WTC11 (cell line): ENCODE data around the gene SNAP29. TPM values are rescaled to one million over a fixed set of nuclear protein-coding genes. Genes with fewer than 3 reads are reported as not detected.
A peak's percentile ranks its signal among the peaks of the same experiment; 100 is the strongest.
"Not testable (repeated sequence)": the region's sequence is repeated elsewhere in the genome, so short reads cannot be mapped to it uniquely, and the experiment has no call there.

ENCODE experiments used
- ATAC-seq: fragments of 200-7000 bp; cut with Tn5 transposase; 2 replicates; pipeline ENCODE4 v1.10.0; 2021; ENCODE audit warnings: mild to moderate bottlenecking, moderate library complexity
- CTCF ChIA-PET: fragments of 300-600 bp; sonication (Branson Sonifier 250); formaldehyde crosslinking; loops from one replicate; lab custom pipeline; 2021; ENCODE audit warnings: antibody characterized with exemption; lab: Charles Lee
- POLR2A ChIA-PET: fragments of 350-600 bp; sonication (Branson Sonifier 250); formaldehyde crosslinking; loops from one replicate; lab custom pipeline; 2021; ENCODE audit warnings: antibody characterized with exemption; lab: Charles Lee
- DNase-seq: peaks from one replicate; pipeline ENCODE4 v3.0.0; 2021; ENCODE audit warnings: low spot score
- H3K27ac Mint-ChIP-seq: 2 replicates; pipeline ENCODE4 v1.8.0; 2021; ENCODE audit warnings: mixed read lengths
- H3K27me3 Mint-ChIP-seq: 2 replicates; pipeline ENCODE4 v1.8.0; 2021; ENCODE audit warnings: low read depth, mild to moderate bottlenecking, moderate library complexity, mixed read lengths
- H3K36me3 Mint-ChIP-seq: 2 replicates; pipeline ENCODE4 v1.8.0; 2021; ENCODE audit warnings: mixed read lengths
- H3K4me1 Mint-ChIP-seq: 2 replicates; pipeline ENCODE4 v1.8.0; 2022; ENCODE audit warnings: mixed read lengths
- H3K4me3 Mint-ChIP-seq: 2 replicates; pipeline ENCODE4 v1.8.0; 2021; ENCODE audit warnings: mild to moderate bottlenecking, moderate library complexity, mixed read lengths
- H3K9me3 Mint-ChIP-seq: 2 replicates; pipeline ENCODE4 v1.8.0; 2021; ENCODE audit warnings: mixed read lengths
- ATF6 ChIP-seq: sonication (generic); formaldehyde crosslinking; IDR thresholded peaks from 2 replicates; pipeline ENCODE4 v1.8.1; 2023; ENCODE audit warnings: mild to moderate bottlenecking, missing genetic modification reagents
- EMX1 ChIP-seq: fragments of 250-450 bp; sonication (Bioruptor Pico); IDR thresholded peaks from 2 replicates; pipeline ENCODE4 v1.8.0; 2021; ENCODE audit warnings: mild to moderate bottlenecking
- ESRRA ChIP-seq: sonication (generic); formaldehyde crosslinking; IDR thresholded peaks from 2 replicates; pipeline ENCODE4 v1.8.1; 2022; ENCODE audit warnings: mild to moderate bottlenecking, missing genetic modification reagents, borderline replicate concordance
- ETV6 ChIP-seq: sonication (generic); formaldehyde crosslinking; IDR thresholded peaks from 2 replicates; pipeline ENCODE4 v1.8.1; 2022; ENCODE audit warnings: mild to moderate bottlenecking, missing genetic modification reagents
- GTF2I ChIP-seq: fragments of 250-450 bp; sonication (Bioruptor Pico); conservative IDR thresholded peaks from 2 replicates; pipeline ENCODE4 v1.4.0; 2021; ENCODE audit warnings: mild to moderate bottlenecking
- JAZF1 ChIP-seq: fragments of 250-450 bp; sonication (Bioruptor Pico); IDR thresholded peaks from 2 replicates; pipeline ENCODE4 v1.9.0; 2021; ENCODE audit warnings: moderate library complexity, mild to moderate bottlenecking, inconsistent platforms
- NFATC4 ChIP-seq: fragments of 250-450 bp; sonication (Bioruptor Pico); IDR thresholded peaks from 2 replicates; pipeline ENCODE4 v1.9.0; 2021; ENCODE audit warnings: mild to moderate bottlenecking
- NFE2L1 ChIP-seq: sonication (generic); formaldehyde crosslinking; IDR thresholded peaks from 2 replicates; pipeline ENCODE4 v1.8.1; 2023; ENCODE audit warnings: missing genetic modification reagents
- TEAD1 ChIP-seq: sonication (generic); formaldehyde crosslinking; IDR thresholded peaks from 2 replicates; pipeline ENCODE4 v1.8.0; 2022; ENCODE audit warnings: mild to moderate bottlenecking, missing genetic modification reagents
- ZBTB21 ChIP-seq: sonication (generic); formaldehyde crosslinking; IDR thresholded peaks from 2 replicates; pipeline ENCODE4 v1.8.1; 2023; ENCODE audit warnings: mild to moderate bottlenecking, missing genetic modification reagents, borderline replicate concordance
- ZNF121 ChIP-seq: sonication (generic); formaldehyde crosslinking; IDR thresholded peaks from 2 replicates; pipeline ENCODE4 v1.8.0; 2023; ENCODE audit warnings: missing genetic modification reagents
- ZNF317 ChIP-seq: sonication (generic); formaldehyde crosslinking; IDR thresholded peaks from 2 replicates; pipeline ENCODE4 v1.8.1; 2023; ENCODE audit warnings: low read depth, mild to moderate bottlenecking, moderate library complexity, missing genetic modification reagents, borderline replicate concordance
- ZNF671 ChIP-seq: fragments of 250-450 bp; sonication (Bioruptor Pico); IDR thresholded peaks from 2 replicates; pipeline ENCODE4 v1.8.0; 2021; ENCODE audit warnings: mild to moderate bottlenecking
- total RNA-seq: library from RNA; stranded (reverse); gene quantifications from 3 replicates; pipeline ENCODE4 v1.2.3, GENCODE V29; 2021
- TF ChIP-seq, protein P1 (sequence below): fragments of 250-450 bp; sonication (Bioruptor Pico); conservative IDR thresholded peaks from 2 replicates; pipeline ENCODE4 v1.9.0; 2021; ENCODE audit warnings: mild to moderate bottlenecking
- TF ChIP-seq, protein P2 (sequence below): sonication (generic); formaldehyde crosslinking; IDR thresholded peaks from 2 replicates; pipeline ENCODE4 v1.8.1; 2023; ENCODE audit warnings: mild to moderate bottlenecking, missing genetic modification reagents, moderate library complexity
- TF ChIP-seq, protein P3 (sequence below): sonication (generic); formaldehyde crosslinking; IDR thresholded peaks from 2 replicates; pipeline ENCODE4 v1.8.1; 2022; ENCODE audit warnings: mild to moderate bottlenecking, missing genetic modification reagents, moderate library complexity, borderline replicate concordance
- TF ChIP-seq, protein P4 (sequence below): sonication (generic); formaldehyde crosslinking; IDR thresholded peaks from 2 replicates; pipeline ENCODE4 v1.8.0; 2022; ENCODE audit warnings: missing genetic modification reagents

SNAP29 gene
- total RNA-seq, 1 experiment from 2014 or later, result 14.7 TPM

- TF ChIP-seq ESRRA (CRISPR knock-in tag), result no peak
- TF ChIP-seq TEAD1 (CRISPR knock-in tag), result no peak
- no peak for TF ChIP-seq ZNF671 (CRISPR knock-in tag)
- TF ChIP-seq EMX1 (CRISPR knock-in tag), result no peak
These were observed 72.4 kb downstream of the SNAP29 start (continued) for GRCh38 chr22:20931126-20931654.

- H3K9me3 Mint-ChIP-seq, result peaks cover 4% of the 10 kb centered on the region; the same call in 1 of the 2 replicates
- ChIA-PET POLR2A (interaction anchor here (0.6 kb wide), 1 partner anchor 902 kb away, joined by 3 read pairs; no protein-coding TSS in a partner anchor), CTCF (interaction anchor here (0.6 to 1.1 kb wide), 2 partner anchors 22 to 325 kb away, joined by 4 read pairs; no protein-coding TSS in a partner anchor)
- peaks cover 15% of the 10 kb centered on the region for H3K4me1 Mint-ChIP-seq
- no peaks in the 10 kb centered on the region for H3K27me3 Mint-ChIP-seq
- H3K27ac Mint-ChIP-seq, result peak overlapping the region; percentile 41; the same call in 1 of the 2 replicates
- H3K36me3 Mint-ChIP-seq, result peaks cover 49% of the 10 kb centered on the region
- no peak for ATAC-seq
- no peak overlapping the region for H3K4me3 Mint-ChIP-seq
- no peak for TF ChIP-seq JAZF1 (CRISPR knock-in tag)
- no peak for TF ChIP-seq ZBTB21 (CRISPR knock-in tag)
- no peak for TF ChIP-seq ZNF121
- no peak for TF ChIP-seq ATF6 (CRISPR knock-in tag)
- no peak for TF ChIP-seq NFATC4
- TF ChIP-seq GTF2I (CRISPR knock-in tag), result no peak
- TF ChIP-seq, protein P1, sequence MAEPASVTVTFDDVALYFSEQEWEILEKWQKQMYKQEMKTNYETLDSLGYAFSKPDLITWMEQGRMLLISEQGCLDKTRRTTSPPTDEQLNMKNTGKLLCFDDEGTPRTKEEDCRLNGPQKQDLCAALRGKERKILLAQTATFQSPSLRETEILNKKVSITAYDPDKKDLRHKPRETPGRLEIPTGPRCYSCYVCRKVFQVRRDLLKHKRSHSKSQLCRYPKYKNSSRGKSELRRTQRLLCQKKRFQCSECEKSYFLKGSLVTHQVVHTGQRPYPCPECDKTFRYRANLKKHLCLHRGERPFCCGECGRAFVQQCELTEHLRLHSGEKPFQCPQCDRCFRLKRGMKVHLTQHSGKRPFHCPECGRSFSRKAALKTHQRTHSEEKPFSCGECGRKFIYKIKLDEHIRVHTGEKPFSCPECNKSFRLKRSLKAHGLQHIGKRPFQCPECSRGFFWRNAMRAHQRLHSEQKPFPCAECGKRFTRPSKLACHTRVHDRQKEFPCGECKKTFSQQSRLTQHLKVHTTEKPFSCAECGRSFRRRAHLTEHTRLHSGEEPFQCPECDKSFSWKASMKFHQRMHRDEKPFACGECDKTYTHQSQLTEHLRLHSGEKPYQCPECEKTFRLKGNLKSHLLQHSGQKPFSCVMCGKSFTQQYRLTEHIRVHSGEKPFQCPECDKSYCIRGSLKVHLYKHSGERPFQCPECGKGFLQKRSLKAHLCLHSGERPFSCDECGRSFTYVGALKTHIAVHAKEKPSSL, result no peak
- TF ChIP-seq, protein P2, sequence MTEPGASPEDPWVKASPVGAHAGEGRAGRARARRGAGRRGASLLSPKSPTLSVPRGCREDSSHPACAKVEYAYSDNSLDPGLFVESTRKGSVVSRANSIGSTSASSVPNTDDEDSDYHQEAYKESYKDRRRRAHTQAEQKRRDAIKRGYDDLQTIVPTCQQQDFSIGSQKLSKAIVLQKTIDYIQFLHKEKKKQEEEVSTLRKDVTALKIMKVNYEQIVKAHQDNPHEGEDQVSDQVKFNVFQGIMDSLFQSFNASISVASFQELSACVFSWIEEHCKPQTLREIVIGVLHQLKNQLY (CRISPR knock-in tag), result no peak
- TF ChIP-seq, protein P3, sequence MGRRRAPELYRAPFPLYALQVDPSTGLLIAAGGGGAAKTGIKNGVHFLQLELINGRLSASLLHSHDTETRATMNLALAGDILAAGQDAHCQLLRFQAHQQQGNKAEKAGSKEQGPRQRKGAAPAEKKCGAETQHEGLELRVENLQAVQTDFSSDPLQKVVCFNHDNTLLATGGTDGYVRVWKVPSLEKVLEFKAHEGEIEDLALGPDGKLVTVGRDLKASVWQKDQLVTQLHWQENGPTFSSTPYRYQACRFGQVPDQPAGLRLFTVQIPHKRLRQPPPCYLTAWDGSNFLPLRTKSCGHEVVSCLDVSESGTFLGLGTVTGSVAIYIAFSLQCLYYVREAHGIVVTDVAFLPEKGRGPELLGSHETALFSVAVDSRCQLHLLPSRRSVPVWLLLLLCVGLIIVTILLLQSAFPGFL (CRISPR knock-in tag), result no peak
- no peak for TF ChIP-seq ZNF317
- no peak for TF ChIP-seq ETV6 (CRISPR knock-in tag)
- TF ChIP-seq, protein P4, sequence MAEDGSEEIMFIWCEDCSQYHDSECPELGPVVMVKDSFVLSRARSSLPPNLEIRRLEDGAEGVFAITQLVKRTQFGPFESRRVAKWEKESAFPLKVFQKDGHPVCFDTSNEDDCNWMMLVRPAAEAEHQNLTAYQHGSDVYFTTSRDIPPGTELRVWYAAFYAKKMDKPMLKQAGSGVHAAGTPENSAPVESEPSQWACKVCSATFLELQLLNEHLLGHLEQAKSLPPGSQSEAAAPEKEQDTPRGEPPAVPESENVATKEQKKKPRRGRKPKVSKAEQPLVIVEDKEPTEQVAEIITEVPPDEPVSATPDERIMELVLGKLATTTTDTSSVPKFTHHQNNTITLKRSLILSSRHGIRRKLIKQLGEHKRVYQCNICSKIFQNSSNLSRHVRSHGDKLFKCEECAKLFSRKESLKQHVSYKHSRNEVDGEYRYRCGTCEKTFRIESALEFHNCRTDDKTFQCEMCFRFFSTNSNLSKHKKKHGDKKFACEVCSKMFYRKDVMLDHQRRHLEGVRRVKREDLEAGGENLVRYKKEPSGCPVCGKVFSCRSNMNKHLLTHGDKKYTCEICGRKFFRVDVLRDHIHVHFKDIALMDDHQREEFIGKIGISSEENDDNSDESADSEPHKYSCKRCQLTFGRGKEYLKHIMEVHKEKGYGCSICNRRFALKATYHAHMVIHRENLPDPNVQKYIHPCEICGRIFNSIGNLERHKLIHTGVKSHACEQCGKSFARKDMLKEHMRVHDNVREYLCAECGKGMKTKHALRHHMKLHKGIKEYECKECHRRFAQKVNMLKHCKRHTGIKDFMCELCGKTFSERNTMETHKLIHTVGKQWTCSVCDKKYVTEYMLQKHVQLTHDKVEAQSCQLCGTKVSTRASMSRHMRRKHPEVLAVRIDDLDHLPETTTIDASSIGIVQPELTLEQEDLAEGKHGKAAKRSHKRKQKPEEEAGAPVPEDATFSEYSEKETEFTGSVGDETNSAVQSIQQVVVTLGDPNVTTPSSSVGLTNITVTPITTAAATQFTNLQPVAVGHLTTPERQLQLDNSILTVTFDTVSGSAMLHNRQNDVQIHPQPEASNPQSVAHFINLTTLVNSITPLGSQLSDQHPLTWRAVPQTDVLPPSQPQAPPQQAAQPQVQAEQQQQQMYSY, result no peak
- no peak for TF ChIP-seq NFE2L1
- TF ChIP-seq, all 79 proteins: peak for 0
- DNase-seq, result no peak
These were observed 75.1 kb downstream of the SNAP29 start for GRCh38 chr22:20933910-20934309.

DNA sequence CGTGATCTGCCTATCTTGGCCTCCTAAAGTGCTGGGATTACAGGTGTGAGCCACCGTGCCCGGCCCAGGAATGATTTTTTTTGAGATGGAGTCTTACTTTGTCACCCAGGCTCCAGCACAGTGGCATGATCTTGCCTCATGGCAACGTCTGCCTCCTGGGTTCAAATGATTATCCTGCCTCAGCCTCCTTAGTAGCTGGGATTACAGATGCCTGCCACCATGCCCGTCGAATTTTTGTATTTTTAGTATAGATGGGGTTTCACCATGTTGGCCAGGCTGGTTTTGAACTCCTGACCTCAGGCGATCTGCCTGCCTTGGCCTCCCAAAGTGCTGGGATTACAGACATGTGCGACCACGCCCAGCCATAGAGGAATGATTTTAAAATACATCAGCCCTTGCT lies 76.2 kb downstream of the SNAP29 start:
- POLR2A ChIA-PET, H3K4me3 Mint-ChIP-seq, H3K27ac Mint-ChIP-seq, ATAC-seq, DNase-seq, H3K27me3 Mint-ChIP-seq, H3K9me3 Mint-ChIP-seq: not testable (repeated sequence)
- peaks cover 43% of the 10 kb centered on the region for H3K36me3 Mint-ChIP-seq
- CTCF ChIA-PET, result interaction anchor here (1.1 kb wide), 1 partner anchor 23 kb away, joined by 4 read pairs; no protein-coding TSS in a partner anchor
- H3K4me1 Mint-ChIP-seq, result peaks cover 21% of the 10 kb centered on the region

- not testable (repeated sequence) for ATAC-seq, H3K4me3 Mint-ChIP-seq, H3K27me3 Mint-ChIP-seq, H3K9me3 Mint-ChIP-seq, DNase-seq
- peaks cover 30% of the 10 kb centered on the region for H3K4me1 Mint-ChIP-seq
- CTCF ChIA-PET, result interaction anchor here (1.7 kb wide), 2 partner anchors 20 to 50 kb away, joined by 6 to 10 read pairs; no protein-coding TSS in a partner anchor
- H3K36me3 Mint-ChIP-seq, result peaks cover 40% of the 10 kb centered on the region
- peak overlapping the region; percentile 87 for H3K27ac Mint-ChIP-seq
- POLR2A ChIA-PET, result interaction anchor here (0.6 kb wide), 2 partner anchors 120 to 931 kb away, joined by 3 read pairs; no protein-coding TSS in a partner anchor
These were observed 77.2 kb downstream of the SNAP29 start for GRCh38 chr22:20935780-20936539.
